Neuron (in vitro differentiated cells): ENCODE results near the gene CHST11.

ENCODE experiments used
- H2AFZ ChIP-seq: one replicate; pipeline ENCODE4 v1.6.1; 2013; ENCODE audit warnings: low read depth, mild to moderate bottlenecking, inconsistent platforms, low read length, moderate library complexity
- H3K27me3 ChIP-seq: one replicate; pipeline ENCODE4 v1.6.1; 2013; ENCODE audit warnings: low read length; ENCODE audit not compliant: insufficient read depth
- H3K36me3 ChIP-seq: one replicate; pipeline ENCODE4 v1.6.1; 2013; ENCODE audit warnings: low read length; ENCODE audit not compliant: insufficient read depth
- H3K4me1 ChIP-seq: one replicate; pipeline ENCODE4 v1.6.1; 2013; ENCODE audit warnings: low read length; ENCODE audit not compliant: insufficient read depth
- H3K4me3 ChIP-seq: 2 replicates; pipeline ENCODE4 v1.5.1; 2013; ENCODE audit warnings: mild to moderate bottlenecking, low read length, moderate library complexity
- H3K9me3 ChIP-seq: one replicate; pipeline ENCODE4 v1.6.1; 2013; ENCODE audit warnings: low read length

CHST11 gene

DNA sequence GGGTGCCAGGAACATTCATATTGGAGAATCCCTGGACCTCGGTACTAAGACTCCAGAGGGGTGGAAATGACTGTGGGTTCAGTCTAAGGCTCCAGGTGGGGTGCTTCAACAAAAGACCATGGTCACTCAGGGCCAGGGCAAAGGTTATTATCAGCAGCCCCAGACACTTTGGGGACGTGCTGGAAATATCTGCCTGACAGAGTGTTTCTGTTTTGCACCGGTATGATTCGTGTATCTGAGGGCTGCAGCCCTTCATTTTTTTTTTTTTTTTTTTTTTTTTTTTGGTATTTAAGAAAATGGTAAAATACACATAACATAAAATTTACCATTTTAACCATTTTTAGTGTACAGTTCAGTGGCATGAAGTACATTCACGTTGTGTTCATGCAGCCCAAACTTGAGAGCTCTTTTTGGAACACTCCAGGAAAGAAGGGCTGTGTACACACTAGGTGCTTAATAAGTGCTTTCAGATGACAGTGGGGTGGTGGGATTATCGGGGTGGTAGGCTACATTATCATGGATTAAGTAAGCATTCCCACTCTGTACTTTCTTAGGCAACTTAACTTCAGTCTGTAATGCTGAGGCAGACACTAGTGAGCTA lies 120.3 kb downstream of the CHST11 start:
- Histone ChIP-seq H3K27me3 (no peaks in the 10 kb centered on the region), H3K9me3 (no peaks in the 10 kb centered on the region), H3K36me3 (no peaks in the 10 kb centered on the region), H3K4me1 (peaks cover 3% of the 10 kb centered on the region), H3K4me3 (no peak overlapping the region), H2AFZ (no peak overlapping the region)

DNA sequence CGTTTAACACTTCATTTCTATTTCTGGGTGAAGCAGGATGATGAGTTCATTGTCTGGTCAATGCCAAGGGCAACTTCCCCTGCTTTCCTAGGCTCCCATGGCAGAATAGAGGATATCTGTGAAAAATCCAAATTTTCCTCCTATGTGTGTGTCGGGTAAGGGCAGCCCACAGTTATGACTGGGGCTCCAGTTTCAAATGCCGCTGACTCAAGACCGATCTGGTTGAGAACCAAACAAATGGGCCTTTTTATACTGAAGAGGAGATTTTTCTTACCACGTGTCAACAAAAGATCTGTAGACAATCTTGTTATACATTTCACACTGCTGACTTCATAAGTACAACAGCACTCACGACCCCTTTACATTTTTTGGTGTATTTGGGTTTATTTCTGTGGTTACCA lies 120.8 kb downstream of the CHST11 start:
- no peaks in the 10 kb centered on the region for H3K27me3 ChIP-seq
- peaks cover 3% of the 10 kb centered on the region for H3K4me1 ChIP-seq
- no peaks in the 10 kb centered on the region for H3K9me3 ChIP-seq
- H2AFZ ChIP-seq = no peak overlapping the region
- no peak overlapping the region for H3K4me3 ChIP-seq
- H3K36me3 ChIP-seq = no peaks in the 10 kb centered on the region

DNA sequence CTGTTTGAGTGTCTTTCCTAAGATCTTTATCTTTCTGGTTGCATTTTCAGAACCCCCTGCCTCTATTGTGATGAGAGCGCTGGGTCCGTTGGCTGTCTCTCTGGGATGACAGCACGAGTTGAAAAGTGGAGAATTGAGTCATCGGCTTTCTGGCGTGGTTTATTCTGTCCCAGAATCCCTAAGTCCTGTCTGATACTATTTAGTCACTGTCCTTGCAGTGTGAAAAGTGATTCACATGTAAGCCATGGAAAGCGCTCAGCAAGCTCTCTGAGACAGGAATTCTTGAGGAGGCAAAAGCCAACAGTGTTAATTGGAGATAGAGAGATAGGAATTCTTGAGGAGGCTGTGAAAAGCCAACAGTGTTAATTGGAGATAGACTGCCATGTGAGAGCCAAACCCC lies 121.7 kb downstream of the CHST11 start:
- Histone ChIP-seq H3K9me3 (no peaks in the 10 kb centered on the region), H3K27me3 (no peaks in the 10 kb centered on the region), H3K36me3 (no peaks in the 10 kb centered on the region), H3K4me1 (peaks cover 3% of the 10 kb centered on the region), H2AFZ (no peak overlapping the region), H3K4me3 (no peak overlapping the region)

DNA sequence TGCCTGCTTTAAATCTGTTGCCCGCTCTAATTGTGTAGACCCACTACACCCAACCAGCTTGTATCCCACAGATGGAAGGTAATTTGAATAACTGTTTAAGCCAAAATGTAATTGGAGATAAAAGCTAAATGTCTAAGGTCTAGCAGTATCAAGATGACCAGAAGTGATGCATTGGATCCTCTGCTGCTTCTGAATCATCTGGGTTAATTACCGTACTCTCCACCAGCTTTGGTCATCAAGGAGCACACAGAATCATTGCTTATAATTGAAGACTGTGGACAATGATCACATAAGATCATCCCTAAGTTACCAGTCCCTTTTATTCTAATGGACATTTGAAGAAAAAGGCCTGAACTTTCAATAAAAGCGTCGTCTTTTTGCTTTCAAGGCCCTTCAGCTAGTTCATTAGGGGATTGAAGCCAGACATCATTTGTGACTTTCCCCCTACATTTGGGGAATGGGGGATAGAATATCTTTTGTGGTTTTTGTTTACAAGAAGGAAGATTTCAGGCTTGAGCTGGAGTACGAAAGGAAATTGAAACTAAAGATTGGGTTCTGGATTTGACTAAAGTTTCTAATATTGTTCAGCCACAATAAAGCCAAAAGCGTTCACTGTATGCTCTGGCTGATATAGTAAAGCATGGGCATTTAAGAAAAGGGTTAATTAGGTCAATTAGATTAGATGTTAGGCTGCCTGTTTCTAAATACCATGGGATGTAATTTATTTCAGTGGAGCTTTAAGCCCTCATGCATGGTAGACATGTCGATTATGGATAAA lies 123.2 kb downstream of the CHST11 start:
- no peaks in the 10 kb centered on the region for H3K36me3 ChIP-seq
- H3K27me3 ChIP-seq = no peaks in the 10 kb centered on the region
- H3K9me3 ChIP-seq = no peaks in the 10 kb centered on the region
- H3K4me3 ChIP-seq = no peak overlapping the region
- no peak overlapping the region for H2AFZ ChIP-seq
- H3K4me1 ChIP-seq = peaks cover 3% of the 10 kb centered on the region

DNA sequence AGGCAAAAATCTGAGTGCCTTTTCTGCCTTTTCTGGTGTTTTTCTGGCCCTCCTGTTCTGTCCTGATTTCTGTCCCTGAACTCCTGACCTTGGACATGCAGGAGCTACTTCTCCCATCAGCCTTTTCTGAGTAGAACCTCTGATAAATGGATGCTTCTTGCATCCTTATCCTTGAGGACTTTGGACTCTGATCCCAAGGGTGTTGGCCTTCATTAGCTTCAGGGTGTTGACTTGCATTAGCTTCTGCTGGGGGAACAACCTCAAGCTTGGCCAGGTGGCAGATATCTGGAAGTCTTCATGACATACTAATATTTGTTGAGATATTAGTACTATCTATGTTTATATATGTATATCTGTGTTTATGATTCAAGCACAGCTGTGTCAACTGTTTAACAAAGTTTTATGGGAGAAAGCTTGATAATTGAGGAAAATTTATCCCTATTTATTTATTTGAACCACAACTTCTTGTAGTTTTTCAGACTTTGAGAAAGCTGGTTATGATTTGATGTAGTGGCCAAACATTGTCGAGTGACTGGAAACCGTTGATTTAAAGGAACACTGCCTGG lies 124.3 kb downstream of the CHST11 start:
- no peaks in the 10 kb centered on the region for H3K9me3 ChIP-seq
- H3K4me1 ChIP-seq = peaks cover 3% of the 10 kb centered on the region
- no peaks in the 10 kb centered on the region for H3K27me3 ChIP-seq
- H3K36me3 ChIP-seq = no peaks in the 10 kb centered on the region
- H2AFZ ChIP-seq = no peak overlapping the region
- no peak overlapping the region for H3K4me3 ChIP-seq

DNA sequence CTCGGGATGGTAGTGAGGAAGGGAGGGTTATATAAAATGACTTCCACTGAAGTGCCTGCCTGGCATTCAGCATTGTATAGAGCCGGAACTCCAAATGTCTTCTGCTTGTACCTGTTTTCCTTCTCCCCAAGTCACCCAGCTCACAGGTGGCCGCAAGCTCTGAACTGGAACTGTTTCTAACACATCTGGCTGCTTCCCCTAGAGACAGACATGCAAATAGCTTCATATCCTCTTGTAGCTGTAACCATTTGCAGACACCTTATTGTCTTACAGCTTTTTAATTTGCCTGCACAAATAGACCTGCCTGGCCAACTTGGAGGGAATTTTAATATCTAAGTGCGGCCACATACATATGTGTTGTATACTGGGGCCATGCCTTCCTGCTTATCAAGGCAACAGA lies 126.0 kb downstream of the CHST11 start:
- no peaks in the 10 kb centered on the region for H3K27me3 ChIP-seq
- no peaks in the 10 kb centered on the region for H3K36me3 ChIP-seq
- H2AFZ ChIP-seq = no peak overlapping the region
- no peaks in the 10 kb centered on the region for H3K9me3 ChIP-seq
- peaks cover 7% of the 10 kb centered on the region for H3K4me1 ChIP-seq
- no peak overlapping the region for H3K4me3 ChIP-seq

DNA sequence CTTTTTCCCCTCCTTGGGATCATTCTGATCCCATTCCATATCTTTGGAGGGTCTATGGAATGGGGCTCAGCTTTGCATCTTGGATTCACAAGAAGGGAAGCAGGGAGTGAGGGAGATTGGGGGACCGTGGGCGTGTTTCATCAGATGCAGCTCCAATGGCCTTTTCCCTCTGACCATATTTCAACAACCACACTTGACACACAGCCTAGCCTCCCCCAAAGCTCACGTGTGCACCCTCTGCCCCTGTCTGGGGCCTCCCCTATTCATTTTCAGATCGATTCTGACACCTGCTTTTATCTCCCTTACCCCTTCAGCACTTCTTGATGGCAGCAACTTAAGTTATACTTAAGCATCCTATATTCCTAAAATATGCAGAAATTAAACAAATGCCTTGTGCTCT lies 126.6 kb downstream of the CHST11 start:
- Histone ChIP-seq H3K9me3 (no peaks in the 10 kb centered on the region), H2AFZ (no peak overlapping the region), H3K27me3 (no peaks in the 10 kb centered on the region), H3K4me1 (peaks cover 4% of the 10 kb centered on the region), H3K36me3 (no peaks in the 10 kb centered on the region), H3K4me3 (no peak overlapping the region)

DNA sequence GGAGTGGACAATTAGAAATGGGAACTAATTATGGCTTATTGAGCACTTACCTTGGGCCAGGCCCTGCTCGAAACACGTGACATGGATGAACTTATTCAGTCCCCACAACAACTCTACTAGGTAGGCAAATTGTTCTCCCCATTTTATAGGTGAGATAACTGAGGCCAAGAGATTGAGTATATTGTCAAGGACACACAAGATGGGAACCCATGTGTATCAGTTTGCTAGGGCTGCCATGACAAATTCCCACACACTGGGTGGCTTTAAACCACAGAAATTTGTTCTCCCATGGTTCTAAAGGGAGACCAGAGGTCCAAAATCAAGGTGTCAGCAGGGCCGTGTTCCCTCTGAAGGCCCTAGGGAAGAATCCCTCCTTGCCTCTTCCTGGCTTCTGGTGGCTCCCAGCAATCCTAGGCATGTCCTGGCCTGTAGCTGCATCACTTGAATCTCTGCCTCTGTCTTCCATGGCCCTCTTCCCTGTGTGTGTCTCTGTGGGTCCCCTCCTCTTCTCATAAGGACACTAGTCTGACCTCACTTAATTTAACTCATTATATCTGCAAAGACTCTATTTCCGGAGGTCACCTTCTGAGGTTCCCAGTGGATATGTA lies 128.8 kb downstream of the CHST11 start:
- Histone ChIP-seq H3K27me3 (no peaks in the 10 kb centered on the region), H2AFZ (no peak overlapping the region), H3K4me1 (peaks cover 4% of the 10 kb centered on the region), H3K4me3 (no peak overlapping the region), H3K36me3 (no peaks in the 10 kb centered on the region), H3K9me3 (no peaks in the 10 kb centered on the region)

DNA sequence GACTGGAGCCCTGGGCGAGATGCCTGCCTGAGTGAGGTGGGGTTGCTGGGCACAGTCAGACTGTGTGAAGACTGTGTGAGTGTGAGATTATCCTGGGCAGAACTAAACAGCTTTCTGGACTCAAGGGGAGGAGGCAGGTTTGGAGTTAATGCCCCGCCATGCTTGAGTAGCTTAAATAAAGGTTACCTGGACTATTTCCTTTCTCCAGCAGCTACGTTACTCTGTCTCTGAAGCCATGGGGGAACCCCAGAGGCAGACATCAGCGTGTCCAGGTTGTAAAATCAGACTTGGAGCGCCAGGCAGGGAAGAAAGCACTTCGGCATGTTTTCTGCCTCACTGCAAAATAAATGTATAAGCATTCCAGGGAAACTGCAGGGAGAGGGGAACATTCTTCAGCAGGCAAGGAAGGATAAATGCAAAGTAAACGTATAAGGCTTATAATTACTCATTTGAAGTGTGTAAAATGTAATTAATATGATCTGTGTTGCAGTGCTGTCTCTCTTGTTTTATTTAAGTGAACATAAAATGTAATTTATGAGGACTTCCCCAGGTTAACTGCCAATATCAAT lies 129.7 kb downstream of the CHST11 start:
- no peaks in the 10 kb centered on the region for H3K9me3 ChIP-seq
- H3K27me3 ChIP-seq = no peaks in the 10 kb centered on the region
- peaks cover 4% of the 10 kb centered on the region for H3K4me1 ChIP-seq
- H3K36me3 ChIP-seq = no peaks in the 10 kb centered on the region
- H3K4me3 ChIP-seq = no peak overlapping the region
- no peak overlapping the region for H2AFZ ChIP-seq

DNA sequence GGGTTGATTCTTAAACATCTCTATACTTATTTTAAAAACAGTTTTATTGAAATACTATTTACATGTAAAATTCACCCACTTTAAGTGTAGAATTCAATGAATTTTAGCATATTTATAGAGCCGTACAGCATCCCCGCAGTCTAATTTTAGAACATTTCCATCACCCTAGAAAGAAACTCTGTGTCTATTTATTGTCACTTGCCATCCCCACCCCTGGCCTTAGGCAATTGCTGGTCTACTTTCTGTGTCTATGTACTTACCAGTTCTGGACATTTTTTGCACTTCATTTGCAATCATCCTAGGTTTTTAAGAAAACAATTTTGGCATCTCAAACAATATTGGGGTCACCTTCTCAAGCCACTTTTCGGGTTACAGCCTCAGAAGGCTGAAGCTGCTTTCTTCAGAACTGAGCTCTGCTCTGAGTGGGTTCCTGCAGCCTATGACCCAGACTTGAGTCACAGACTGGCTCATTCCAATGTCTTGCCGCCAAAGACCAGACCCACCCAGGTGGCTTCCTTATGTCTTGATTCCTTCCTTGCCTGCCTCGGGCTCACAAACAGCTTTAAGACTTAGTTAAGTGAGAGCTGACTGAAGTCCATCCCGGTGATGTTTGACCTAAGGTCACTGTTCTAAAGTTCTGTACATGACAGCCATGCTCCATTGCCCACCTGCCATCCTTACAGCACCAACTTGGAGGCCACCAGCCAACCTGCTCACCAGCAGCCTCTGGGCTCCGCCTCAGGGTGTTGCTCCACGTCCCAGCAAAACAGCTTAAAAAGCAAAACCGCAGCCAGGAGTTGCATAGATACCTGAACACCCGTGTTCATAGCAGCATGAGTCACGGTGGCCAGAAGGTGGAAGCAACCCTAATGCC lies 131.5 kb downstream of the CHST11 start:
- H3K9me3 ChIP-seq = no peaks in the 10 kb centered on the region
- H3K4me1 ChIP-seq = peaks cover 4% of the 10 kb centered on the region
- H3K27me3 ChIP-seq = no peaks in the 10 kb centered on the region
- no peaks in the 10 kb centered on the region for H3K36me3 ChIP-seq
- H3K4me3 ChIP-seq = no peak overlapping the region
- no peak overlapping the region for H2AFZ ChIP-seq

DNA sequence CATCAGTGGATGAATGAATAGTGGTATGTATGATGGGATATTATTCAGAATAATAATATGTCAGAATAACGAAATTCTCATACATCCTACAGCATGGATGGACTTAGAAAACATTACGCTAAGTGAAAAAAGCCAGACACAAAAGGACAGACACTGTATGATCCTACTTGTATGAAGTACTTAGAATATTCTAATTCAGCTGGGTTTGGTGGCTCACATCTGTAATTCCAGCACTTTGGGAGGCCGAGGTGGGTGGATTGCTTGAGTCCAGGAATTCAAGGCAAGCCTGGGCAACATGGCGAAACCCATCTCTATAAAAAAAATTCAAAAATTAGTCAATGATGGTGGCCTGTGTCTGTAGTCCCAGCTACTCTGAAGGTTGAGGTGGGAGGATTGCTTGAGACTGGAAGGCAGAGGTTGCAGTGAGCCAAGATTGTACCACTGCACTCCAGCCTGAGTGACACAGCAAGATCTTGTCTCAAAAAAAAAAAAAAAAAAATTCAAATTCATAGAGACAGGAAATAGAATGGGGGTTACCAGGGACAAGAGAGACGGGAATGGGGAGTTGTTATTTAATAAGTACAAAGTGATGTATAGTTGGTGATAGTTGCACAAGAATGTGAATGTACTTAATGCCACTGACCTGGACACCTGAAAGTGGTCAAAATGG lies 132.3 kb downstream of the CHST11 start:
- Histone ChIP-seq H3K9me3 (no peaks in the 10 kb centered on the region), H2AFZ (no peak overlapping the region), H3K36me3 (no peaks in the 10 kb centered on the region), H3K4me1 (peaks cover 4% of the 10 kb centered on the region), H3K27me3 (no peaks in the 10 kb centered on the region), H3K4me3 (no peak overlapping the region)

DNA sequence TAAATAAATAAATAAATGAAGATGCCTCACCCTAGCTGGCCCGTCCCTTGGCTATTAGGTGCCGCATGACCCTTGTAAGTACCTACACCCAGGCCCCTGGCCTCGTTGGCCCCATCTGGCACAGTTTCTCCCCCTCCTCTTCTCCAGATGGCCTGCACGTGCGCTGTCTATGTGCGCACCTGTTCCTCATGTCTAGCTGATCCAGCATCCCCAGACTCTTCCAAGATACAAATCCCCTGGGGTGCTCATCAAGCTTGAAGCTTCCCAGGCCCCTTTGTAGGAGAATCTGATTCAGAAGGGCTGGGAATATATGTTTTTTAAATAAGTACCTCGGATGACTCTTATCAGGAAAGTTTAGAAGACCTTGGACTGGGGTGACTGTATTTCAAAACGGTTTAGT lies 133.3 kb downstream of the CHST11 start:
- H3K27me3 ChIP-seq = no peaks in the 10 kb centered on the region
- H2AFZ ChIP-seq = no peak overlapping the region
- no peak overlapping the region for H3K4me3 ChIP-seq
- H3K4me1 ChIP-seq = peaks cover 4% of the 10 kb centered on the region
- H3K36me3 ChIP-seq = no peaks in the 10 kb centered on the region
- H3K9me3 ChIP-seq = no peaks in the 10 kb centered on the region
